ENCODE measurements around the gene RUFY4. TPM values are rescaled to one million over a fixed set of nuclear protein-coding genes. Genes with fewer than 3 reads are reported as not detected.
"Not testable (repeated sequence)": the region's sequence is repeated elsewhere in the genome, so short reads cannot be mapped to it uniquely, and the experiment has no call there.

RUFY4 gene
- total RNA-seq, 1 donor from 2014 or later, result not detected

DNA sequence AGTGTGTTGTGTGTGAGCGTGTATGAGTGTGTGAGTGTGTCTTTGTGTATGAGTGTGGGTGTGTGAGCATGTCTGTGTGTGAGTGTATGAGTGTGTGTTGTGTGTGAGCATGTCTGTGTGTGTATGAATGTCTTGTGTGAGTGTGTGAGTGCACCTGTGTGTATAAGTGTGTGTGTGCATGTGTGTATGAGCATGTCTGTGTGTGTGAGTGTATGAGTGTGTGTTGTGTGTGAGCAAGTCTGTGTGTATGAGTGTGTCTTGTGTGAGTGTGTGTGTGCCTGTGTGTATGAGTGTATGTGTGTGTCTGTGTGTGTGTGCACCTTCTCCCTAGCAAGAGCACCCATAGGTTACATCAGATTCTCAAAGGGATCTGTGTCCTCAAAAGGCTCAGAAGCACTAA, 37.8 kb upstream of the RUFY4 start:
- no peak for DNase-seq (ENCODE audit: low read depth, low spot score)

DNA sequence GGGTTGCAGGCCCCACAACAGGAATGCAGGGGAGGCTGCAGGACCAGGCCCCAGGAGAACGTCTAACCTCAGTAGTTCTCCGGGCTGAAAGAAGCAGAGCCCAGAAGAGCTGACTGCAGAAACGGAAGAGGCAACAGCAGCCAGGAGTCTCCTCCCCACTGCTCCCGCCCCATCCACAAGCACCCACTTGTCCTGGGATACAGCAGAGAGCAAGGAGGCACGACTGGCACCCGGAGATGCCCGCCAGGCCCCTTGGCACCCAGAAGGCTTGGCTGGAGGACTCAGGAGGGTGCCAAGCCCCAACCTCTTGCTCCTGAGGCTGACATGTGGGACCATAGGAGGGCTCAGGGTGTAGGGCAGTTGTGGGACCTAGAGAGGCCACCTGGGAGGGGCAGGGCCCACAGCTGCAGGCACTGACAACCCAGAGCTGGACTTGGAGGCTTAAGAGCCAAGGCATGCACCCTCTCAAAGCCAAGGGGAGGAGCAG, 37.2 kb upstream of the RUFY4 start:
- no peak for DNase-seq (ENCODE audit: low read depth, low spot score)

DNA sequence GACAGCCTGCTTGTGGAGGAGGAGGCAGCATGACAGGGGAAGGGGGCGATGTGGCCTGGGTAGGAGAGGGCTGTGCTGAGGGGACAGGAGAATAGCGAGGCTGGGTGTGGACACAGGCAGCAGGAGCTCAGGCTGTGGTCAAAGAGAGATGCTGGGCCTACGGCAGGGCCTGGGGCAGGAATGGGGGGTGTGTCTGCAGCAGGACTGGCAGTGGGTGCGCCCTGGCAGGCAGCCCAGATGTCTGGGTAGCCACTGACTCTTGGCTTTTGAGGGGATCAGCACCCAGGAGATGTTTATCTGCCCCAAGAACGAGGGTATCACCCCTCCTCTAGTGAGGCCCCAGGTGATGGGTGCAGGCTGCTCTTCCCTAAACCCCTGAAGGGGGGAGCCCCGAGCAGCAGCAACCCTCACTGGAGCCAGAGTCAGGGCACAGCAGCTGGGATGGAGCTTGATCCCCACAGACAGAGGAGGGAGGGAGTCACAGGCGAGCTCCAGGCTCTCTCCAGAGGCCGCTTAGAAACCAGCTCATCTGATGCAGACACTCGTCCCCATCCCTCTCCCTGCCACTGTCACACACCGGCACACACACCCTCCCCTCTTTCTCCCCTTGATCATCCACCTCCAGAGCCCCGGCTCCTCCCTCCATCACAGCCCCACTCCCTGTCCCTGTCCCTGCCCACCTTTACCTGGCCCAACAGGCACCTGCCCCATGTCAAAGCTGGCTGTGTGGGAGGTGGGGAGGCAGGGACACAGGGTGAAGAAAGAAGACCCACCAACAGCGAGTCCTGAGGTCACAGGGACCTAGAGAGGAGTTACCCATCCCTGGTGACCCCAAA, 36.5 kb upstream of the RUFY4 start:
- no peak for DNase-seq (ENCODE audit: low read depth, low spot score)

DNA sequence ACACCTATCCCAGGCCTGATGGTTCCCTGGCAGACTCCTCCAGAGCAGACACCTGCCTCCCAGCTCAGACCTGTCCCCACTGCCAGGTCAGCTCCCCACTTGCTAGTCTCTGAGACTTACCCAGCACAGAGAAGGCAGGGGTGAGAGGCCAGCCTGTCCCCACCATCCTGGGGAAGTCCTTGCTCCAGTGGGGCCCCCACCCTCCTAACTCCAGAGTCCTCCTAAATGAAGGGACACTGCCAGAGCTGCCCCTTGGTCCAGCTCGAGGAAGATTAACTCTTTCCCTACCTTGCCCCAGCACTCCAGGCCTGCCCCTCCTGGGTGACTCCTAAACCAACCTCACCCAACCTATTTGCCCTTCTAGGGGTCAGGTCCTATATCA, 35.9 kb upstream of the RUFY4 start:
- no peak for DNase-seq (ENCODE audit: low read depth, low spot score)

DNA sequence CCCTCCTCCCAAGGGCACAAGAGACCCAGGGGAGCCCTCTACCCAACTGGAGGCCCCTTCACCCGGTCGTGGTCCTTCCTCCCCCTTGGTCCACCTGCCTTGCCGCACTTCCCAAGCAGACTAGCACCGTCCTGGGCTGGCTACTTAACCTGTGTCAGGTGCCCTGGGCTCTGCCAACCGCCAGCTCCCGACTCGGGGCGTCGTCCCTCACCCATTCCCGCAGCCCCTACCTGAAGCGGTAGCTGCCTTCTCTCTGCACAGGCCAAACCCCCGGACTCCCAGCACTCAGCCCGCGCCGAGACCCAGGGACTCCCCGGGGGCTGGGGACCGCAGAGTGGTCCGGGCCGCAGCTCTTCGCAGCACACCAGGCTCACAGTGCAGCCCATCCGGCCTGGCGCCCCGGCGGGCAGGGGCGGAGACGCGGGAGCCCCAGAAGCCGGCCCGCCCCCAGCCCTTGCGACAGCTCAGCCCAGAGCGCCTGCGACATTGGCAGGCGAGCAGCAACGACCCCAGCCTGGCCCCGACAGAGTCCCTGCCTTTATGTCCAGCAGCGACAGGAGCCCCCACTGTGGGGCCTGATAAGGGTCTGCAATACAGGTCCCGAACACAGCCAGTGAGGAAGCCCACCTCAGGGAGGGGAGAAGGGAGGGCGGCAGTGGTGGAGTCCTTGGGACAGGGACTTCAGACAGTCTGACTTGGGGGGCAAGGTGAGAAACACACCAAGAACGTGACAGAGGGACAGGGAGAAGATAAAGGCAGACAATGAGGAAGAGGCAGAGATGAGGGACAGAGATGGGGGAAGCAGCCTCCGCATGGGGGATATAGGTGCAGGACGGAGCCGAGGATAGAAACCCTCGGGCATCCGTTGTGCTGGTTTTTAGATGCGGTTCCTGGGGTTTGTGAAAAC, 35.2 kb upstream of the RUFY4 start:
- DNase-seq (ENCODE audit: low read depth, low spot score), result no peak

GRCh38 chr2:218034497-218035213, 34.4 kb upstream of the RUFY4 start:
- not testable (repeated sequence) for DNase-seq (ENCODE audit: low read depth, low spot score)

DNA sequence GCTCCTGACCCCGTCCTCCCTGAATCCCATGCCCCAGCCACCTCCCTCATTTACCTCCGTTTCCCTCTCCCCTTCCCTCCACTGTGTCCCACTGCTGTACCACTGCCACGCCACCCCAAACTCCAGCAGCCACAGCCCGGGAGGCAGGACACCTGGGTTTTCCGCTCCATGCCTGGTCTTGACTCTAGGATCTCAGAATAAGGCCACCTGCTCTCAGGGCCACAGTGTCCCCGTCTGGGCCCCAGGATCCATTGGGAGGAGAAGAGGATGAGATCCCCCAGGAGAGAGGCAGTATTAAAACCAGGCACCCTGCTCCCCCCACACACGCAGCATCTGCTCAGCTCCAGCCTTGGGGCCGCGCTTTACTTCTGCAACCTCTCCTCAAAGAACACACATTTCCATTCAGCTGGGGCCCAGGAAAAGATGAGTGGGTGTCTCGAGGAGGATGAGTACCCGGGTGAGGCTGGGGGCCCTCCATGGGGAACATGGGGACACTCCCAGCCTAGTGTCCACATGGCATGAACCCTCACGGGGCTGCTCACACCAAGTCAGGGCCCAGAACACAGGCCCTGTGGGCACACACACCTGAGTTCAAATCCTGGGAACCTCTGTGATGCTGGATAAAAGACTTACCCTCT, 33.5 kb upstream of the RUFY4 start:
- no peak for DNase-seq (ENCODE audit: low read depth, low spot score)

GRCh38 chr2:218036371-218036770, 32.7 kb upstream of the RUFY4 start:
- DNase-seq (ENCODE audit: low read depth, low spot score), result no peak

- no peak for DNase-seq (ENCODE audit: low read depth, low spot score)
Observed at GRCh38 chr2:218039171-218039570, 29.9 kb upstream of the RUFY4 start.

GRCh38 chr2:218040883-218041282, 28.2 kb upstream of the RUFY4 start:
- DNase-seq (ENCODE audit: low read depth, low spot score), result no peak

GRCh38 chr2:218041302-218042168, 27.5 kb upstream of the RUFY4 start:
- DNase-seq (ENCODE audit: low read depth, low spot score), result no peak

- no peak for DNase-seq (ENCODE audit: low read depth, low spot score)
Observed at GRCh38 chr2:218043100-218043499, 26.0 kb upstream of the RUFY4 start.

GRCh38 chr2:218043701-218044109, 25.3 kb upstream of the RUFY4 start:
- no peak for DNase-seq (ENCODE audit: low read depth, low spot score)

DNA sequence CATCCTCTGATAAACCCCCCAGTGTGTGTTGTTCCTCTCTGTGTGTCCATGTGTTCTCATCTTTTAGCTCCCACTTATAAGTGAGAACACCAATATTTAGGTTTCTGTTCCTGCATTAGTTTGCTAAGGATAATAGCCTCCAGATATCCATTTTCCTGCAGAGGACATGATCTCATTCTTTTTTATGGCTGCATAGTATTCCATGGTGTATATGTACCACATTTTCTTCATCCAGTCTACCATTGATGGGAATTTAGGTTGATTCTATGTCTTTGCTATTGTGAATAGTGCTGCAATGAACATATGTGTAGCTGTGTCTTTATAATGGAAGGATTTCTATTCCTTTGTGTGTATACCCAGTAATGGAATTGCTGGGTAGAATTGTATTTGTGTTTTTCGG, 24.5 kb upstream of the RUFY4 start:
- DNase-seq (ENCODE audit: low read depth, low spot score), result not testable (repeated sequence)

DNA sequence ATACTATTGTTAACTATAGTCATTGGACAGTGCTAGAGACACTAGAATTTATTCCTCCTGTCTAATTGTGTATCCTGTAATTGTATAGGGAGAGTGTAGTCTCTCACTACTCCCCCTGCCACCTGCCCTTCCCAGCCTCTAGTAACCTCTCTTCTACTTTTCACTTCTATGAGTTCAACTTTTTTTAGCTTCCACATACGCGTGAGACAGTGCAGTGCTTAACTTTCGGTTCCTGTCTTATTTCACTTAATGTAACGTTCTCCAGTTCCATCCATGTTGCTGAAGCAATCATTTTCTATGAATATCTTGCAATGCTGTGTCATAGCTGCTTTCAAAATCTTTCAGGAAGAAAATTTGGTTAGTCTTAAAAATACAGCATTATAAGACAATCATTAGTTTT, 22.8 kb upstream of the RUFY4 start:
- no peak for DNase-seq (ENCODE audit: low read depth, low spot score)

DNA sequence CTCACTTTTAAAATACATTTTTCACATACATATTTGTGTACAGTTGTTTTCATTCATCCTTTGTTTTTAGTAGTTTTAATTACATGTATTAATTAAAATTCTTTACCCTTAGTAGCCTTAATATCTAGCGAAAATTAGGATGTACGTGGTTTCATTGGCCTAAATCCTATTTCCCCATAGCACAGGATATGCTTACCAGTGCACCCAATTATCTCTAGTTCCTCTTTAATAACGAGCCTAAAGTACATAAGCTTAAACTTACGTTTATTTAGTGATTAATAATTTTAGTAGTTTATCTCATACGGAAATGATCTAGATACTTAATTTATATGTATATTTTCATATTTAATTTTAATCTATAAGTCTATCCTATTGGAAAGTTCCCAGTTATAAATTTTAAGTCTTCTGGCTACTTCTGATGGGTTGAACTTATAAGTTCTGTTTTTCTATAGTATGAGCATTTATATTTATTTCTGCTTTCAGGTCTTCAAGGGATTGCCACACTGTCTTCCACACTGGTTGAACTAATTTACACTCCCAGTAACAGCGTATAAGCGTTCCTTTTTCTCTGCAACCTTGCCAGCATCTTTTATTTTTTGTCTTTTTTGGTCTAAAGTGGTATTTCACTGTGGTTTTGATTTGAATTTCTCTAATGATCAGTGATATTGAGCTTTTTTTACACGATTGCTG, 21.4 kb upstream of the RUFY4 start:
- DNase-seq (ENCODE audit: low read depth, low spot score), result no peak

GRCh38 chr2:218051903-218052302, 17.1 kb upstream of the RUFY4 start:
- no peak for DNase-seq (ENCODE audit: low read depth, low spot score)

DNA sequence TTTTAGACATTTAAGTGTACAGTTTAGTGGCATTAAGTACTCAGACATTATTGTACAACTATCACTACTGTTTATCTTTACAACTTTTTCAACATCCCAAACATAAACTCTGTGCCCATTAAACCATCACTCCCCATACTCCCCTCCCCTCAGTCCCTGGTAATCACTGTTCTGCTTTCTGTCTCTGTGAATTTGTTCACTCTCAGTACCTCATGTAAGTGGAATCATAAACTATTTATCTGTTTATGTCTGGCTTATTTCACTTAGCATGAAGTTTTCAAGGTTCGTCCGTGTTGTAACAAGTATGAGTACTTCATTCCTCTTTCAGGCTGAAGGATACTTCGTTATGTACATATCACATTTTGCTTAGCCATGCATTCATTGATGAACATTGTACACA, 9.8 kb upstream of the RUFY4 start:
- DNase-seq (ENCODE audit: low read depth, low spot score), result no peak

DNA sequence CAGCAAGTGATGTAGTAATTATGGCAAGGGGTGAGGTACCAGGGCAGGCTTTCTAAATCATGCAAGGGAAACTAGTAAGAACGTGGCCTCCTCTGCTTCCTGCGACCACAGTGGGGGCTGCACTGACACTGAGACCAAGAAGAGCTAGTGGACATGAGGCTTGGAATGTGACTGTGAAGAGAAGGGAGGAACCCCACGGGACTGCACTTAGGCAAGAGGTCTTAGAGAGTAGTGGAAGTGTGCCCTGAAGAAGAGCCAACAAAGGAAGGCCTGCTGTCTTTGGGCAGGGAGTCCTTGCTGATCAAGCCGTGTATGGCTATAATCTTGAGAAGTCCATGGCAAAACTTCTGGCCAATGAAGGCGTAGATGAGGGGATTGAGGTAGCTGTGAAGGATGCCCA, 8.9 kb upstream of the RUFY4 start:
- no peak for DNase-seq (ENCODE audit: low read depth, low spot score)

All from pulmonary artery endothelial cell (primary cell).